Measurements from ENCODE around the gene CHST9.

Gene CHST9

DNA sequence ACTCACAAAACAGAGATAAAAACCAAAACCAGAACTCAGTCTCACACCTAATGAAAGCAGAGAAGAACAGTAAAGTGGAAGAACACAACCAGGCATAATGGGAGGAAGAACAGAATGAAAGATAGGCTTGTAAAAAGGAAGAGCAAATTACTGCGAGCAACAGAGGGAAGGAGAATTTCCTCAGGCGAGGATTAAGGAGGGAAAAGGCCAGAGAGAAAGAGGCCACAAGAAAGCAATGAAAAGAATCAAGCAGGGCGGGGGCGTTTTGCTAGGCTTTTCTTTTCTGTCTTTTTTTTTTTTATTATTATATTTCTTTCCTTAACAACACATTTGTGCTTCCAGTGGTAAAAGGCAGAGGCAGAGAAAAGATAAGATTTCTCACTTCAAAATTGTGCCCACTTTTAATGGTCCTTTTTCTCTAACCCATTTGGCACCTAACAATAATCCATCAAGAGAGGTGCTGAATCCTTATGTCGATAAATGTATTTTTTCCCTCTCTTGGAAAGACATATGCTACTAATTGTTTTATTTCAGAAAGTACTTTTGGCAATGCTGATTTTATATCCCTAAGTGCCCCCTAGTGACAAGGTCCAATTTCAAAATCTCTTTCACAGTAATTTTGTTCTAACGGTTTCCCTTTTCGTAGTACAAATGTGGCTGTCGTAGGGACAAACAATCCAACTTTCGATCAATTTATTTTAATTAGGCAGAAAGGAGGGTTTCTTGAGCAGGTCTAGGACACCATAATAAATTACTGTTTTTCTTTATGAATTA, 180.9 kb downstream of the CHST9 start:
- ATAC-seq (ENCODE audit: insufficient read depth, low read depth) (no peak), DNase-seq (no peak)
- Histone ChIP-seq H3K9ac (ENCODE audit: low read depth, low read length) (no peak overlapping the region), H3K27me3 (ENCODE audit: insufficient read depth, low read length, poor library complexity) (no peaks in the 10 kb centered on the region), H3K79me2 (ENCODE audit: insufficient read depth, low read length) (no peaks in the 10 kb centered on the region), H3K9me3 (ENCODE audit: insufficient read depth, low read length, severe bottlenecking) (no peaks in the 10 kb centered on the region), H2AFZ (ENCODE audit: low read depth, low read length) (peak overlapping the region; percentile 34; the same call in 1 of the 2 replicates), H4K20me1 (ENCODE audit: insufficient read depth, low read length) (no peaks in the 10 kb centered on the region), H3K4me1 (ENCODE audit: insufficient read depth, low read length) (no peaks in the 10 kb centered on the region), H3K4me2 (ENCODE audit: insufficient read depth, low read length) (no peak overlapping the region), H3K4me3 (ENCODE audit: low read depth in 1 of 2, low read length in 2 of 2) (no peak overlapping the region), H3K36me3 (ENCODE audit: insufficient read depth, low read length) (no peaks in the 10 kb centered on the region), H3K27ac (ENCODE audit: low read length) (0 out of 2 replicates have a peak overlapping the region, but pooled peaks have one; percentile 11)
- TF ChIP-seq, protein P1, sequence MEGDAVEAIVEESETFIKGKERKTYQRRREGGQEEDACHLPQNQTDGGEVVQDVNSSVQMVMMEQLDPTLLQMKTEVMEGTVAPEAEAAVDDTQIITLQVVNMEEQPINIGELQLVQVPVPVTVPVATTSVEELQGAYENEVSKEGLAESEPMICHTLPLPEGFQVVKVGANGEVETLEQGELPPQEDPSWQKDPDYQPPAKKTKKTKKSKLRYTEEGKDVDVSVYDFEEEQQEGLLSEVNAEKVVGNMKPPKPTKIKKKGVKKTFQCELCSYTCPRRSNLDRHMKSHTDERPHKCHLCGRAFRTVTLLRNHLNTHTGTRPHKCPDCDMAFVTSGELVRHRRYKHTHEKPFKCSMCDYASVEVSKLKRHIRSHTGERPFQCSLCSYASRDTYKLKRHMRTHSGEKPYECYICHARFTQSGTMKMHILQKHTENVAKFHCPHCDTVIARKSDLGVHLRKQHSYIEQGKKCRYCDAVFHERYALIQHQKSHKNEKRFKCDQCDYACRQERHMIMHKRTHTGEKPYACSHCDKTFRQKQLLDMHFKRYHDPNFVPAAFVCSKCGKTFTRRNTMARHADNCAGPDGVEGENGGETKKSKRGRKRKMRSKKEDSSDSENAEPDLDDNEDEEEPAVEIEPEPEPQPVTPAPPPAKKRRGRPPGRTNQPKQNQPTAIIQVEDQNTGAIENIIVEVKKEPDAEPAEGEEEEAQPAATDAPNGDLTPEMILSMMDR (IDR thresholded peaks at IDR 0.05; ENCODE audit: borderline replicate concordance, extremely low read depth, low read length, poor library complexity, severe bottlenecking): peak; percentile 64
- TF ChIP-seq EZH2 (IDR thresholded peaks at IDR 0.05; ENCODE audit: borderline replicate concordance, low read depth, low read length, severe bottlenecking): no peak

GRCh38 chr18:26999797-27000196, 185.3 kb downstream of the CHST9 start:
- Histone ChIP-seq H3K27me3 (ENCODE audit: insufficient read depth, low read length, poor library complexity) (no peaks in the 10 kb centered on the region), H3K9me3 (ENCODE audit: insufficient read depth, low read length, severe bottlenecking) (no peaks in the 10 kb centered on the region), H3K79me2 (ENCODE audit: insufficient read depth, low read length) (no peaks in the 10 kb centered on the region), H4K20me1 (ENCODE audit: insufficient read depth, low read length) (no peaks in the 10 kb centered on the region), H3K9ac (ENCODE audit: low read depth, low read length) (no peak overlapping the region), H3K36me3 (ENCODE audit: insufficient read depth, low read length) (no peaks in the 10 kb centered on the region), H3K27ac (ENCODE audit: low read length) (no peak overlapping the region), H2AFZ (ENCODE audit: low read depth, low read length) (no peak overlapping the region), H3K4me2 (ENCODE audit: insufficient read depth, low read length) (no peak overlapping the region), H3K4me3 (ENCODE audit: low read depth in 1 of 2, low read length in 2 of 2) (no peak overlapping the region), H3K4me1 (ENCODE audit: insufficient read depth, low read length) (no peaks in the 10 kb centered on the region)
- no peak for TF ChIP-seq EZH2 (IDR thresholded peaks at IDR 0.05; ENCODE audit: borderline replicate concordance, low read depth, low read length, severe bottlenecking)
- no peak for DNase-seq
- no peak for ATAC-seq (ENCODE audit: insufficient read depth, low read depth)

GRCh38 chr18:26993568-26993967, 191.5 kb downstream of the CHST9 start:
- DNase-seq (no peak), ATAC-seq (ENCODE audit: insufficient read depth, low read depth) (no peak)
- H3K4me2 ChIP-seq (ENCODE audit: insufficient read depth, low read length): no peak overlapping the region
- TF ChIP-seq, protein P1 (IDR thresholded peaks at IDR 0.05; ENCODE audit: borderline replicate concordance, extremely low read depth, low read length, poor library complexity, severe bottlenecking): no peak
- TF ChIP-seq EZH2 (IDR thresholded peaks at IDR 0.05; ENCODE audit: borderline replicate concordance, low read depth, low read length, severe bottlenecking): no peak
- no peak overlapping the region for H3K9ac ChIP-seq (ENCODE audit: low read depth, low read length)
- no peaks in the 10 kb centered on the region for H3K79me2 ChIP-seq (ENCODE audit: insufficient read depth, low read length)
- no peaks in the 10 kb centered on the region for H3K36me3 ChIP-seq (ENCODE audit: insufficient read depth, low read length)
- no peaks in the 10 kb centered on the region for H4K20me1 ChIP-seq (ENCODE audit: insufficient read depth, low read length)
- H3K4me1 ChIP-seq (ENCODE audit: insufficient read depth, low read length): no peaks in the 10 kb centered on the region
- no peak overlapping the region for H2AFZ ChIP-seq (ENCODE audit: low read depth, low read length)
- H3K9me3 ChIP-seq (ENCODE audit: insufficient read depth, low read length, severe bottlenecking): no peaks in the 10 kb centered on the region
- H3K4me3 ChIP-seq (ENCODE audit: low read depth in 1 of 2, low read length in 2 of 2): no peak overlapping the region
- H3K27ac ChIP-seq (ENCODE audit: low read length): no peak overlapping the region
- H3K27me3 ChIP-seq (ENCODE audit: insufficient read depth, low read length, poor library complexity): no peaks in the 10 kb centered on the region

GRCh38 chr18:26992926-26993325, 192.2 kb downstream of the CHST9 start:
- H3K27me3 ChIP-seq (ENCODE audit: insufficient read depth, low read length, poor library complexity): no peaks in the 10 kb centered on the region
- H3K9ac ChIP-seq (ENCODE audit: low read depth, low read length): no peak overlapping the region
- no peaks in the 10 kb centered on the region for H3K79me2 ChIP-seq (ENCODE audit: insufficient read depth, low read length)
- no peak for DNase-seq
- no peak overlapping the region for H3K4me3 ChIP-seq (ENCODE audit: low read depth in 1 of 2, low read length in 2 of 2)
- no peaks in the 10 kb centered on the region for H4K20me1 ChIP-seq (ENCODE audit: insufficient read depth, low read length)
- TF ChIP-seq, protein P1 (IDR thresholded peaks at IDR 0.05; ENCODE audit: borderline replicate concordance, extremely low read depth, low read length, poor library complexity, severe bottlenecking): no peak
- TF ChIP-seq EZH2 (IDR thresholded peaks at IDR 0.05; ENCODE audit: borderline replicate concordance, low read depth, low read length, severe bottlenecking): no peak
- no peaks in the 10 kb centered on the region for H3K36me3 ChIP-seq (ENCODE audit: insufficient read depth, low read length)
- no peak overlapping the region for H3K27ac ChIP-seq (ENCODE audit: low read length)
- no peak overlapping the region for H3K4me2 ChIP-seq (ENCODE audit: insufficient read depth, low read length)
- no peaks in the 10 kb centered on the region for H3K4me1 ChIP-seq (ENCODE audit: insufficient read depth, low read length)
- no peak for ATAC-seq (ENCODE audit: insufficient read depth, low read depth)
- H3K9me3 ChIP-seq (ENCODE audit: insufficient read depth, low read length, severe bottlenecking): no peaks in the 10 kb centered on the region
- H2AFZ ChIP-seq (ENCODE audit: low read depth, low read length): no peak overlapping the region

Measured in DND-41 (cell line).